Endothelial cell of umbilical vein (primary cell): ENCODE measurements around the gene CAPS.

Source experiments
- CTCF ChIP-seq, 2 donors: IDR thresholded peaks; 1 replicate in 1 of 2; 2 replicates in 1 of 2; pipeline ENCODE4 v1.5.1; 2011; ENCODE audit warnings: low read length in 2 of 2, mild to moderate bottlenecking in 2 of 2, moderate library complexity in 2 of 2, control low read depth in 1 of 2, inconsistent platforms in 1 of 2, low read depth in 1 of 2; ENCODE audit not compliant: insufficient read depth in 1 of 2; ENCODE audit errors: extremely low read depth in 1 of 2
- EZH2 ChIP-seq: IDR thresholded peaks from 2 replicates; pipeline ENCODE4 v1.6.1; 2012; ENCODE audit warnings: borderline replicate concordance, low read depth, mild to moderate bottlenecking, moderate library complexity, low read length, inconsistent platforms; ENCODE audit not compliant: severe bottlenecking
- GATA2 ChIP-seq: IDR thresholded peaks from 2 replicates; pipeline ENCODE4 v1.7.0; 2011; ENCODE audit warnings: low read depth, mild to moderate bottlenecking, moderate library complexity, mixed read lengths, low read length; ENCODE audit not compliant: insufficient read length, insufficient read depth
- POLR2A ChIP-seq: IDR thresholded peaks from 2 replicates; pipeline ENCODE4 v1.6.1; 2012; ENCODE audit warnings: low read depth, mild to moderate bottlenecking, control low read depth, low read length
- POLR2AphosphoS5 ChIP-seq: IDR thresholded peaks from 2 replicates; pipeline ENCODE4 v1.6.1; 2012; ENCODE audit warnings: low read depth, mild to moderate bottlenecking, control low read depth, low read length, moderate library complexity; ENCODE audit not compliant: insufficient read depth

GRCh38 chr19:5956728-5957127 is 42.7 kb downstream of the CAPS start:
- no peak for TF ChIP-seq CTCF (IDR thresholded peaks at IDR 0.05; ENCODE audit: extremely low read depth in 1 of 2, insufficient read depth in 1 of 2, low read depth in 1 of 2, low read length in 2 of 2)
- TF ChIP-seq POLR2AphosphoS5, result no peak
- TF ChIP-seq EZH2, result no peak
- no peak for TF ChIP-seq POLR2A
- TF ChIP-seq GATA2, result no peak
